SHP77 treated with DMSO at 0.1 percent for 48 hours (cell line): ENCODE measurements around the gene ADAM22.
"Not testable (repeated sequence)": the region's sequence is repeated elsewhere in the genome, so short reads cannot be mapped to it uniquely, and the experiment has no call there.

ENCODE experiments used
- DNase-seq: peaks from one replicate; lab custom pipeline; 2025; lab: John Stamatoyannopoulos, UW

The ADAM22 gene

GRCh38 chr7:87933953-87934698 is at the start of gene ADAM22:
Gene ADAM22 (plus strand): TSS chr7:87934251. CDS start chr7:87934466, 215 bp downstream.
- peak; percentile 94 for DNase-seq

GRCh38 chr7:87885018-87885417 is 49.0 kb upstream of the ADAM22 start:
- no peak for DNase-seq

DNA sequence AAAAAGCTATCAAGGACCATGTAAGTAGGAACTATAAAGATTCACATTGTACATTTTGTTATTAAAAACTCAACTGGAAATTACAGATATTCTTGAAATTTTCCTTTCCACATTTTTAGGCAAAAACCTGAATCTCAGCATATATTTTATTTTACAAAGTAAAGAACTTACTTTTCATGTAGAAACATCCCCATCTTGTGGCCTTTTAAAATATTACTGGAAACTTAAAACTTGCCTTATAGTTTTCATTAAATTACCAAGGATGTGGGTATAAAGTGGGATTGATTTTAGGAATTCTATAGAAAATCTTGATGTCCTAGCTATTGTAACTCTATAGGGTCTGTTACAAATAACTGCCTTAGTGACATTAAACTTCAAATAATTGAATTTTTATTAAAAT is 47.2 kb upstream of the ADAM22 start:
- no peak for DNase-seq

- DNase-seq = no peak
These were observed 38.7 kb upstream of the ADAM22 start for GRCh38 chr7:87895363-87895762.

DNA sequence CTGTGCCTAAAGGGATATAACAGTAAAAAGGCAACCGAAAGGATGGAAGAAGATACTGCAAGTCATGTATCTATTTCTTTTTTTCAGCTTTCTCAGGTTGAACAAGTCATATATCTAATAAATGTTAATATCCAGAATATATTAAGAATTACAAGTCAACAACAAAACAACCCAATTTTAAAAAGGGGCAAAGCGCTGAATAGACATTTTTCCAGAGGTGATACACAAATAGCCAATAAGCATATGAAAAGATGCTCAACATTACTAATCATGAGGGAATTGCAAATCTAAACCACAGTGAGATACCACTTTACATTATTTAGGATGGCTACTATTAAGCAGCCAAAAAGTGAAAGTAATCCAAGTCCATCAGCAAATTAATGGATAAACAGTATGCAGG is 34.8 kb upstream of the ADAM22 start:
- DNase-seq = no peak

DNA sequence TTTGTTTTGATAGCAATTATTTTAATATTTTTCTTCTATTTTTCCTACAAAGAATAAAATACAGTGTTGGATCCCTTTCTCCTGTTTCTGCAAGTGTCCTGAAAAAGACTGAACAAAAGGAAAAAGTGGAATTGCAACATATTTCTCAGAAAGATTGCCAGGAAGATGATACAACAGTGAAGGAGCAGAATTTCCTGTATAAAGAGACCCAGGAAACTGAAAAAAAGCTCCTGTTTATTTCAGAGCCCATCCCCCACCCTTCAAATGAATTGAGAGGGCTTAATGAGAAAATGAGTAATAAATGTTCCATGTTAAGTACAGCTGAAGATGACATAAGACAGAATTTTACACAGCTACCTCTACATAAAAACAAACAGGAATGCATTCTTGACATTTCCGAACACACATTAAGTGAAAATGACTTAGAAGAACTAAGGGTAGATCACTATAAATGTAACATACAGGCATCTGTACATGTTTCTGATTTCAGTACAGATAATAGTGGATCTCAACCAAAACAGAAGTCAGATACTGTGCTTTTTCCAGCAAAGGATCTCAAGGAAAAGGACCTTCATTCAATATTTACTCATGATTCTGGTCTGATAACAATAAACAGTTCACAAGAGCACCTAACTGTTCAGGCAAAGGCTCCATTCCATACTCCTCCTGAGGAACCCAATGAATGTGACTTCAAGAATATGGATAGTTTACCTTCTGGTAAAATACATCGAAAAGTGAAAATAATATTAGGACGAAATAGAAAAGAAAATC is 26.7 kb upstream of the ADAM22 start:
- not testable (repeated sequence) for DNase-seq

GRCh38 chr7:87908814-87909213 is 25.2 kb upstream of the ADAM22 start:
- not testable (repeated sequence) for DNase-seq

- no peak for DNase-seq
These were observed 21.9 kb upstream of the ADAM22 start for GRCh38 chr7:87912121-87912520.

GRCh38 chr7:87918740-87919139 is 15.3 kb upstream of the ADAM22 start:
- DNase-seq = no peak

DNA sequence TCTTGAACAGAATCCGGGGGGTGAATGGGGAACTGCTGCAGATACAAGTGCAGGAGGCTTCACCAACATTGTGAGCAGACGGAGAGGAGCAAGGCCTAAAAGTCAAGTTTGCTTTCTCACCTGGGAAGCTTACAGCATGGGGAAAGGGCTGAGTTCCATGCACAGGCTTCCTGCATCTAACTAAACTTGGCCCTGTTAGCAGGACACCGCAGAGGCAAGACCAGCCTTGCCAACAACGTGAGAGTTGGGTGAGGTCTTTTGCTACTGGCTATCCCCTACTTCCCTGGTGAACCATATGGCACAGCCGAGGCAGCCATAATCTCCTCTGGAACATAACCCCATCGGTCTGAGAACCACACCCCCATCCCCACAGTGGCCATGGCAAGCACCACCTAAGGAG is 14.2 kb upstream of the ADAM22 start:
- no peak for DNase-seq

GRCh38 chr7:87920578-87920977 is 13.5 kb upstream of the ADAM22 start:
- DNase-seq = no peak

- not testable (repeated sequence) for DNase-seq
These were observed 11.2 kb upstream of the ADAM22 start for GRCh38 chr7:87922759-87923395.

GRCh38 chr7:87926581-87927461 is 7.2 kb upstream of the ADAM22 start:
- no peak for DNase-seq

DNA sequence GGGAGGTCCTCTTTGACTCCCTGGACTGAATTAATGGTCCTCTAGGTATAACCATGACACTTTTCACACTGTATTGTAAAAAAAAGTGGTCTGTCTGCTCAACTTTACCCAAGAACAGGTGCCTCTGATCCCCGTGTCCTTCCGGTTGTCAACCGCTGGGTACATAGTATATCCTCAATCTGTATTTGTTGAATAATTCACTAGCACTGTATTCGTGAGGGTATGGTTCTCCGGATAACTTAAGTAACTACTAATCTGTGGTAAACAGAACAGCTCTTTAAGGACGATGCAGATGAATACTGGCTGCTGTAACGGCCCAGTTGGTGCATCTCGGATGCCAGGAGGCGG is 472 bp upstream of the ADAM22 start:
- no peak for DNase-seq

DNA sequence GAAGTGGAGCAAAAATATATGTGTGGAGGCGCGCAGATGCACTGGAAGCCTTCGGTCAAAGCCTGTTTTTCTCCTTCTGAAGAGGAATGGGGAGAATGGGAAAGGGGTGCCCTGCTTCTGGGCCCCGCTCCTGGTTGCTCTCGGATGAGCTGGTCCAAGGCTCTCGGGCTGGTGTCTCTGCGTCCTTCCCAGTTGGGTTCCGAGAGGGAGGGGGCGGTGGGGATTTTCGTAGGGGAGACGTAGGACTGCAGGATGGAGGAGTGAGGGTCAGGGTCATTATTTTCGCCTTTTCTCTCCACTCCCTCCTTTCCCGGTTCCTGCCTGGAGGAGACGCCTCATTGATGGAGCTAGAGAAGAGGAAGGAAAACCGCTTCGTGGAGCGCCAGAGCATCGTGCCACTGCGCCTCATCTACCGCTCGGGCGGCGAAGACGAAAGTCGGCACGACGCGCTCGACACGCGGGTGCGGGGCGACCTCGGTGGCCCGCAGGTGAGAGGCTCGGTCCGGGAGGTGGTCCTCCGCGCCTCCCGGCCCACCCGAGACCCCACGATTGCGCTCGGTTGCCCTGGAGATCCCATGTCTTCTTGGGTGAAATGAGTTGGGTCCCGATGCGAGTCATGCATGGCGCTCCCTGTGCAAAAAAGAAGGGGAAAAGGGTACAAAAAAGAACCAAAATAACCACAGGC is 790 bp downstream of the ADAM22 start:
- DNase-seq = no peak

DNA sequence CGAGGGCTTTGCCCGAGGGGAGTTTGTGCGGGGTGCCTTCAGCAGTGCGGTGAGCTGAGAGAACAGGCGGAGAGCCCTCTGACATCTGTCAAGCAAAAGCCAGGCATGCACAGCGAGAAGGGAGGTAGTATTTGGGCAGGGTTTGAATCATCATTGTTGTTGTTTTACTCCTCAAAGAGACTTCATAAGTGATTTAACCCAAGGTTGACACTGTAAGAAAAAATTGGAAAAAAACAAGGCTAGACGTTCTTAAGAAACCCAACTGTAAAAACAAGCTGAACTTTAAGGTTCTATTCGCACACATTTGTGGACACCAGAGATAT is 1.3 kb downstream of the ADAM22 start:
- DNase-seq = no peak

- DNase-seq = no peak
These were observed 7.1 kb downstream of the ADAM22 start for GRCh38 chr7:87941138-87941537.

DNA sequence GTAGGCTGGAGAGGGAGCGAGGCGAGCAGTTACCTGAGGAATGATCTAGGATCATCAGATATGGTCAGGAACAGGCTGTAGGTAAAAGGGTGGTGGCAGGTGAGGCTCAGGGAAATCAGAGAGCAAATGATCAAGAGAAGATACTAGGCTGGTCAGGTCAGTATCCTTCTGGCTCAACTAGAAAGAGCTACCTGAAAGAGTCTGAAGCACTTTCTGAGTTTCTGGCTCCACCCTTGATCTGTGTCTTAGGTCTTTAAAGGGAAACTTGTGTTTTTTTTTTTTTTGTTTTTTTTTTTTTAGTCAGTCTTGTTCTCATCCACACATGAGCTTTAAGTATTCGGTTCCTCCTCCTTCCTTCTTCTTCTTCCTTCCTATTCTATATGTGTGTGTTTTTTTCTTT is 10.5 kb downstream of the ADAM22 start:
- no peak for DNase-seq

DNA sequence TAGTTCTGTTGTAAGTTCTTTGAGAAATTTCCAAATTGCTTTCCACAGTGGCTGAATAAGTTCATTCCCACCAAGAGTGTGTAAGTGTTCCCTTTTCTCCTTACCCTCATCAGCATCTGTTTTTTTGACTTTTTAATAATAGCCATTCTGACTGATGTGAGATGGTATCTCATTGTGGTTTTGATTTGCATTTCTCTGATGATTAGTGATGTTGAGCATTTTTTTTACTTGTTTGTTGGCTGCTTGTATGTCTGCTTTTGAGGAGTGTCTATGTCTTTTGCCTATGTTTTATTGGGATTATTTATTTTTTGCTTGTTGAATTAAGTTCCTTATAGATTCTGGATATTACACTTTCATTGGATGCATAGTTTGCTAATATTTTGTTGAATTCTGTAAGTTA is 11.9 kb downstream of the ADAM22 start:
- not testable (repeated sequence) for DNase-seq

- DNase-seq = no peak
These were observed 14.3 kb downstream of the ADAM22 start for GRCh38 chr7:87948371-87948770.

DNA sequence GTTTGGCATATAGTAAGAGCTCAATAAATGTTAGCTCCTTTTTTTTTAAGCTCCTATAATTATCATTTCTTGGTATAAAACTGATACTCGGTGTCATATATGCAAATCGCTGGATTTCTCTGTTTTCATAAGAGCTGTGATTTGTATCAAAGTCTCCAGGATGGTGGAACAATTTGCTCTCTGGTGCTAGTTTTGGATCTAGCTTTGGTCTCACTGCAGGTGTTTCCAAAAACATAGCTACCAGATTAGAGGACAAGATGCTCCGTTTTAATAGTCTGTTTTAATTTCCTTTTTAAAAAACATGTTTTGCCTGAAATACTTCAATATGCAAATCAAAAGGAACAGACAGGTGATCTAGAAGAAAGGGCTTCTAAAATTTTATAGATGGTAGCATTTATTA is 25.3 kb downstream of the ADAM22 start:
- DNase-seq = no peak

- DNase-seq = no peak
These were observed 26.2 kb downstream of the ADAM22 start for GRCh38 chr7:87960239-87960638.
